Erythroblast (primary cell): ENCODE measurements around the gene COL6A3.

Source experiments
- GATA1 ChIP-seq: IDR thresholded peaks from 2 replicates; pipeline ENCODE4 v1.6.1; 2011; ENCODE audit warnings: low read depth, mild to moderate bottlenecking, control low read depth, low read length, moderate library complexity
- POLR2A ChIP-seq: IDR thresholded peaks from 2 replicates; pipeline ENCODE4 v1.6.1; 2011; ENCODE audit warnings: mild to moderate bottlenecking, low read length

- TF ChIP-seq POLR2A (no peak), GATA1 (no peak)
Observed at GRCh38 chr2:237276716-237277490, 137.1 kb downstream of the COL6A3 start.
